Urinary bladder (tissue), 4 donors: ENCODE results near the gene ANKRD37. TPM values are rescaled to one million over a fixed set of nuclear protein-coding genes. Genes with fewer than 3 reads are reported as not detected.

ENCODE experiments used
- DNase-seq: peaks from one replicate; pipeline ENCODE4 v3.0.0-alpha.2; 2015; ENCODE audit errors: extremely low spot score
- H3K27ac ChIP-seq: one replicate; pipeline ENCODE4 v1.5.1; 2013; ENCODE audit warnings: low read depth, mild to moderate bottlenecking, moderate library complexity
- H3K36me3 ChIP-seq: one replicate; pipeline ENCODE4 v1.6.1; 2013; ENCODE audit warnings: mild to moderate bottlenecking, moderate library complexity; ENCODE audit not compliant: insufficient read depth
- H3K4me1 ChIP-seq: one replicate; pipeline ENCODE4 v1.6.1; 2013; ENCODE audit warnings: mild to moderate bottlenecking, moderate library complexity; ENCODE audit not compliant: insufficient read depth
- H3K4me3 ChIP-seq: one replicate; pipeline ENCODE4 v1.5.1; 2013; ENCODE audit warnings: low read depth, low read length
- WGBS: extraction: QIAGEN DNeasy Blood & Tissue Kit; methylation state at CpG from one replicate; pipeline ENCODE4 v1.1.7; 2013; 5-methylcytosine and 5-hydroxymethylcytosine counted together
- polyA plus RNA-seq: library from polyadenylated mRNA; stranded (reverse); fragments of 200-250 nt; gene quantifications from one replicate; pipeline ENCODE4 v1.2.3, GENCODE V29; 2013
- total RNA-seq: library from RNA; depleted of rRNA; stranded (reverse); fragments of >200 nt; gene quantifications from one replicate; pipeline ENCODE4 v1.2.3, GENCODE V29; 2014
- donor health status: healthy with polysubstance abuse.
- donor health status: healthy.

Gene ANKRD37
- total and polyA plus RNA-seq, 2 donors: 19.9 to 27.3 TPM

DNA sequence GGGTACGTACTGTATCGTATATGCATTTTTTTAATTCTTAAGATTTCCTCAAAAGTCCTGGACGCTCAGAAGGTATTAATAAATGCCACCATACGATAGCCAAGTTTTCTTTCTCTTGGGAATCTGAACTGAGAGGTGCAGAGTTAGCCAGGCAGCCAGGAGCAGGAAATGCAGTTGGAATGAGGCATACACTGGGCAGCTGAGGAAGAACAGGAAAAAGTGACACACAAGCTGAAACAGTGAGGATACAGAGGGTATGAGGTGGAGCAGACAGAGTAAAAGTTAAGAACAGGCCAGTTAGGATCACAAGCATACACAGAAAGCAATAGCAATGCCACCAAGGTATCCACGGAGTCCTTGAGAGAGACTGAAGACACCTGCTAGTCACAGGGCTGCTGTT, 15.8 kb downstream of the ANKRD37 start:
- H3K4me3 ChIP-seq: no peak overlapping the region
- H3K4me1 ChIP-seq: no peaks in the 10 kb centered on the region
- peaks cover 6% of the 10 kb centered on the region for H3K36me3 ChIP-seq
- DNase-seq: no peak
- H3K27ac ChIP-seq: no peak overlapping the region
- WGBS: 85% methylated on average over 5 of the region's 5 CpGs

DNA sequence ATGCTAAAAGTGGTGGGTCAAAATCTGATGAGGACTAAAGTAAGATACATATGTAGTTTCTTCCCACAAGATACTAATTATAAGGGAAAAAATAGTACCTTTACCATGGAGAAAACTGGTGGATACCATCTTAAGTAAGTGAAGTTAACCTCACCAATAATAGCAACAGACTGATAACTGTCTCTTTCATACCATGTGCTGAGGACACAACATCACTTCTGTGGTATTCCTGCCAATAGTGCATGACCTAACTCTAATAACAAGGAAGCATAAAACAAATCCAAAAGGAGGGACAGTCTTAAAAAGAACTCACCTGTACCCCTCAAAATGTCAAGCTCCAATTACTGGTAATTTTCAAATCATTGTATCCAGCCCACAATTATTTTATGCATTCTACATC, 20.3 kb downstream of the ANKRD37 start:
- H3K4me1 ChIP-seq: no peaks in the 10 kb centered on the region
- DNase-seq: no peak
- no peak overlapping the region for H3K27ac ChIP-seq
- H3K36me3 ChIP-seq: peaks cover 6% of the 10 kb centered on the region
- no peak overlapping the region for H3K4me3 ChIP-seq

DNA sequence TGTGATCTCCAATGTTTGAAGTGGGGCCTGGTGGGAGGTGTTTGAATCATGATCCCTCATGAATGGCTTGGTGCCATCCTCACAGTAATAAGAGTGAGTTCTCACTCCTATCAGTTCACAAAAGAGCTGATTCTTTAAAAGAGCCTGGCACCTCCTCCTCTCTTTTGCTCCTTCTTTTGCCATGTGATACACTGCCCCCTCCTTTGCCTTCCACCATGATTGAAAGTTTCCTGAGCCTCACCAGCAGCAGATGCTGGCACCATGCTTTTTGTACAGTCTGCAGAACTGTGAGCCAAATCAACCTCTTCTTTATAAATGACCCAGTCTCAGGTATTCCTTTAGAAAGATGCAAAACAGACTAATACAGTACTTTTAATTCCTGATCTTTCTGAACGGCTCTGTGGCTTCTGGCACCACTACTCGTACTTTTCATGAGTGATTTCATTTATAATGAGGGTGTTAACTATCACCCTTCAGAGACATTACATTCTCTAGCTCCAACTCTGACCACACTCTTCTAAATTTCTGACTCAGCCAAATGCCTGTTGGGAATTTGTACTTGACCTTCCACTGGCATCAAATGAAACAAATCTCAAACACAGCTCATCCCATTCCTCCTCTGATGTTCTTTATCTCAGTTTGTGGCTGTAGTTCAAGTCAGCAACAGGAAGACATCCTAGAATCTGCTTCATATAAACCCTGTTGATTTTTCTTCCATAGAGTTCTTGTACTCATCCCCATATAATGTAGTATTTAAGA, 24.9 kb downstream of the ANKRD37 start:
- H3K27ac ChIP-seq: no peak overlapping the region
- no peaks in the 10 kb centered on the region for H3K4me1 ChIP-seq
- no peak overlapping the region for H3K4me3 ChIP-seq
- DNase-seq: no peak
- peaks cover 2% of the 10 kb centered on the region for H3K36me3 ChIP-seq
- 42% methylated on average over 2 of the region's 2 CpGs for WGBS

DNA sequence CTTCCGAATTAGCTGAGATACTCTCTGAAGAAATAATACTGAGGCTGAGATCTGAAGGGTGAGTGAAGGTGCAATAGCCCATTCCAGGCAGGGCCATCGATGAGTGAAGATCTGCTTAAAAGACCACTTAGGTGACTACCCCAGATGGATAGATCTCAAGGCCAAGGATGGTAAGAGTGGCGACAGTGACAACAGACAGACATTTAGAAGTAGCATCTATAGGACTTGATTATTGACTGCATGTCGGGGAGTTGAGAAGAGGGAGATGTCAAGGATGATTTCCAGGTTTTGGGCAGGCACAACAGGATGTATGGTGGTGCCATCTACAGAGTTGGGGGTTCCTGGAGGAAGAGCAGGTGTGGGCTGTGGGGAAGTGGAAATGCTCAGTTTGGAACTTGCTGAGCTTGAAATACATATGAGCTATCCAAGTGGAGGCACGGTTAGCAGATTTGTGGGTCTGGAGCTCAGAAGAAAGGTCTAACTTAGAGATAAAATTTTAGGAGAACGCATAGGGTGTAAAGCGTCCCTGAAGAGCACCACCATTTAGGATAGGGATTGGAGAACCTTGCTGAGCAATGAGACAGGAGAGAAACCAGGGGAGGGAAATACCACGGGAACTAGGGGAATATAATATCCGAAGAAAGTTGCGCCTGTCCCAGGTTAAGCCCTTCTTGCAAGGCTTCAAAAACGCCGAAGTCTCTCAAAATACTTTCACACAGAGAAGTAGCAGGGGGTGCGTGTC, 28.4 kb downstream of the ANKRD37 start:
- peak; percentile 37 for DNase-seq
- Histone ChIP-seq H3K36me3 (no peaks in the 10 kb centered on the region), H3K4me1 (no peaks in the 10 kb centered on the region), H3K4me3 (peak overlapping the region; percentile 51), H3K27ac (peak overlapping the region; percentile 96)
- 14% methylated on average over 13 of the region's 13 CpGs for WGBS

DNA sequence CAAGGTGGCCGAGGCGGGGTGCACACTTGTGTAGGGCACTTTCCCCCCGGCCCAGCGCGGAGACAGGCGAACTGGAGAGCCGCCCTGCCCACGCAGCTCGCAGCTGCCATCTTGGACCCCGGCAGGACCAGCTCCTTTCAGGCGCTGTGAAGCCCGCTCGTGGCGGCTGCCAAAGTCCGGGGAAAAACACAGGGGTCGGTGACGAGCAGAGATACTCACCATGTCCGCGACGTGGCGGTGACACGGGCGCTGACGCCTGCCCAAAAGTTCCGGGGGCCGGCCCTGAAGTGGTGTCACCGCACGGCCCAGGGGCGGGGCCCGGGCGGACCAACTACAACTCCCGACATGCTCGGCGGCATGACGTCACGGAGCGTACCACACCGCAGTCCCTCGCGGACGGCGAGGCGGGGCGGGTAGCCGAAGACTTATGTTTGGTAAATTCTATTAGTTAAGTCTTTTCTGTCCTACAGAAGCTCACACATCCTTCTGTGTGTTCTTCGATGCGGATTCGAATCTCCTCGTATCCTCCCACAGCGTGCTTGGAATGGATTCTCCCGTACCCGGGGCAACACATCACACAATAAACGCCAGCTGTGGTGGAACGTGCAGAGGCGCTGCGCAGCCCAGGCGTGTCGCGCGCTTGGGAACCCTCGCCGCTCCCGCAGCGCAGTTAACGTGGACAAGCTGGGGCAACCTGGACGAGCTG, 29.2 kb downstream of the ANKRD37 start, which contains the start of gene UFSP2:
Gene UFSP2 (minus strand): TSS at position 318 of the 706 bp plus-strand sequence. CDS start 96 bp downstream, at position 222.
- WGBS: under 1% methylated on average over 66 of the region's 66 CpGs
- peak; percentile 87 for DNase-seq
- Histone ChIP-seq H3K4me3 (peak within 1 kb of the TSS; percentile 51), H3K4me1 (no peaks in the 10 kb centered on the region), H3K27ac (peak within 1 kb of the TSS; percentile 96), H3K36me3 (no peaks in the 10 kb centered on the region)

DNA sequence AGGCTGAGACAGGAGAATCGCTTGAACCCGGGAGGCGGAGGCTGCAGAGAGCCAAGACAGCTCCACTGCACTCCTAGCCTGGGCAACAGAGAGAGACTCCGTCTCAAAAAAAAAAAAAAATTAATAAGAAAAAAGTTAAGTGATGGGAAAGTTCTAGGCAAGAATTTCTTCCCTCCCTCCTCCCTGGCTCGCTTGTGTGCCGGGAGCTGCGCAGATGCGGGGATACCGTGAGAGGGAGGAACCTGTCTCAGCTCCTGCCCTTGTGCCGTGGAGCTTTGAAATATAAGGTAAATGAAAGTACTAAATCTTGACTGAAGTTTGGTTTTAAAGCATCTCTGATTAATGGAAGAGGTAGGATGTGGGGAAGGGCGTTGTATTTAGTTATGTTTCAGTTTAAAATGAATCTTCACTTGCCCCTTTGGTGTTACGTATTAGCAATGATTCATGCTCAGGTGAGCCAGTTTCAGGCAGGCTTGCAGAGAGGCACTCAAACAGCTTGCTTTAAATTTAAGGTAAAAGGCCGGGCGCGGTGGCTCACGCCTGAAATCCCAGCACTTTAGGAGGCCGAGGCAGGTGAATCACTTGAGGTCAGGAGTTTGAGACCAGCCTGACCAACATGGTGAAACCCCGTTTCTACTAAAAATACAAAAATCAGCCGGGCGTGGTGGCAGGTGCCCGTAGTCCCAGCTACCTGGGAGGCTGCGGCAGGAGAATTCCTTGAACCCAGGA, 30.5 kb downstream of the ANKRD37 start:
- DNase-seq: no peak
- WGBS: 91% methylated on average over 22 of the region's 22 CpGs
- Histone ChIP-seq H3K36me3 (no peaks in the 10 kb centered on the region), H3K4me1 (no peaks in the 10 kb centered on the region), H3K27ac (no peak overlapping the region), H3K4me3 (no peak overlapping the region)

DNA sequence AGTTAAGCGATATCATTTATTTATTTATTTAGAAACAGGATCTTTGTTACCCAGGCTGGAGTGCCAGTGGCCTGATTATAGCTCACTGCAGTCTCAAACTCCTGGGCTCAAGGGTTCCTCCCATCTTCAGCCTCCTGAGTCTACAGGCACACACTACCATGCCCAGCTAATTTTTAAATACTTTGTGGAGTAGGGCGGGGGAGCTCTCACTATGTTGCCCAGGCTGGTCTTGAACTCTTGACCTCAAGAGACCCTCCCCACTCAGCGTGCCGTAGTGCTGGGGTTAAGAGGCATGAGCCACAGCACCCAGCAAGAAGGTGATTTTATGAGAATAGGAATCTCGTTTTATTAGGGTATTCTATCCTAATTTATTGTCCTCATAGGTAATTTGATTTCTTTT, 33.0 kb downstream of the ANKRD37 start:
- no peak overlapping the region for H3K4me3 ChIP-seq
- H3K36me3 ChIP-seq: no peaks in the 10 kb centered on the region
- no peak for DNase-seq
- no peak overlapping the region for H3K27ac ChIP-seq
- H3K4me1 ChIP-seq: no peaks in the 10 kb centered on the region
- 53% methylated on average over 5 of the region's 5 CpGs for WGBS

DNA sequence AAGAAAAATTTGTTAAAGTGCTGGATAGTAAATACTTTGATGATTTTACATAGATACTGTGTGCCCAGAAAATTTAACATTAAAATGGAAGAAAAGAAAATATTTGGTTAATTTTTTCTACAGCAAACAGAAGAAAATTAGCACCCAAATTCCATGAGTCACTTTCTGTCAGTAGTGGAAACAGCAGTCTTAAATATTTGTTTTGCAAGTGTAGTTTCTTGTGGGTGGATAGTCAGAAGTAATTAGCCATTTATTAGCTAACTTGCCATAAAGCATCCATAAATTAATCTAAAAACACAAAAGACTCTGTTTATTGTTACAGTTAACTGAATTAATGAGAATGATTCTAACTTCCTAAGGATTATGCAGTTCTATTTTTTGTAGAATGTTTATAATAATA, 38.8 kb downstream of the ANKRD37 start:
- H3K4me1 ChIP-seq: no peaks in the 10 kb centered on the region
- H3K36me3 ChIP-seq: no peaks in the 10 kb centered on the region
- no peak overlapping the region for H3K27ac ChIP-seq
- no peak overlapping the region for H3K4me3 ChIP-seq
- no peak for DNase-seq

DNA sequence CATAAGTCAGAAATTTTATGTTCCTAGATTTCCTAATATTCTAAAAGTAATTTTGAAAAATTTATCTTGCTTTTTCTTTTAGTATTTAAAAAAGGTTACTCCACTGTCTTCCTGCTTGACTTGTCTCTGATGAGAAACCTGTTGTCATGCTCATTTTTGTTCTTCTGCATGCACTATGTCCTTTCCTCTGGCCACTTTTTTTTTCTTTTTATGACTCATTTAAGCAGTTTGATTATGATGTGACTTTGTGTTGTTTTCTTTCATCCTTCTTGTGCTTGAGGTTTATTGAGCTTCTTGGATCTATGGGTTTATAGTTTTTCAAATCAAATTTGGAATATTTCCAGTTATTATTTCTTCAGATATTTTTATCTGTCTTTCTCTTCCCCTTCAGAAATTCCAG, 41.2 kb downstream of the ANKRD37 start:
- Histone ChIP-seq H3K4me3 (no peak overlapping the region), H3K27ac (no peak overlapping the region), H3K36me3 (no peaks in the 10 kb centered on the region), H3K4me1 (no peaks in the 10 kb centered on the region)
- no peak for DNase-seq

DNA sequence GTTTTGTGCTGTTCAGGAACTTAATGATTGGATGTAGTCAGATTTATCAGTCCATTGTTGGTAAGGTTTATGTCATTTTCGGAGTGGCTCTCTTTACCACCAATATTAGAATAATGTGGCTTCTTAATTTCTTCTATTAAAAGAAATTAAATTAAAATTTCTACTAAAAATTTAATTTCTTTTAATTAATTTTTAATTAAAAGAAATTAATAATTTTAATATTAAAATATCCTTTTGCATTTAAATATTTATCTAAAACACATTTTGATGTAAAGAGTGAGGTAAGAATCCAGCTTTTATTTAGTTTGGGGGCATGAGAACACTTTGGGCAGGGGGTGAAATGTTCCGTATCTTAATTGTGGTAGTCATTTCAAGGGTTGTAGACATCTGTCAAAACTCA, 44.8 kb downstream of the ANKRD37 start:
- WGBS: 95% methylated on average over 2 of the region's 2 CpGs
- Histone ChIP-seq H3K4me1 (no peaks in the 10 kb centered on the region), H3K36me3 (no peaks in the 10 kb centered on the region), H3K4me3 (no peak overlapping the region), H3K27ac (no peak overlapping the region)
- DNase-seq: no peak

DNA sequence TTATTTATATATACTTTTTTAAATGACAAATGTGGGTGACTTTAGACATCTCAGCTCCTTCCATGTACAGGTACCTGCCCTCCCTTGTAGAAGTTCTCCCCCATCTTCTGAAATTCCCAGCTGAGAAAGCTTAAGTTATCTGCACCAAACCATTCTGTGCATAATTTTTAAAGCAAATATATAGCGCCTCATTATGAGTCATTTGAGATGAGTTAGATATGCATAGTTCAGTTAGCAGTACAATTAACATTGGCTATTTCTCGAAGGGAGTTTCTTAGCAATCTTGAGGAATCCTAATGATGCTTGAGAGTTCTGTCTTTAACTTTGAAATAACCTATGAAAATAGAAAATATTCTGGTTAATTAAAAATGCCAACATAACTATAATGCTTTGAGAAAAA, 48.6 kb downstream of the ANKRD37 start:
- no peak for DNase-seq
- 84% methylated on average over 2 of the region's 2 CpGs for WGBS
- H3K4me1 ChIP-seq: no peaks in the 10 kb centered on the region

More for the DNA sequence above, 48.6 kb downstream of the ANKRD37 start:
- Histone ChIP-seq H3K27ac (no peak overlapping the region), H3K36me3 (no peaks in the 10 kb centered on the region), H3K4me3 (no peak overlapping the region)
